ENCODE measurements around the gene ELK4. TPM values are rescaled to one million over a fixed set of nuclear protein-coding genes. Genes with fewer than 3 reads are reported as not detected.

ELK4 gene
- total RNA-seq, 1 donor from 2014 or later: 71.5 TPM

DNA sequence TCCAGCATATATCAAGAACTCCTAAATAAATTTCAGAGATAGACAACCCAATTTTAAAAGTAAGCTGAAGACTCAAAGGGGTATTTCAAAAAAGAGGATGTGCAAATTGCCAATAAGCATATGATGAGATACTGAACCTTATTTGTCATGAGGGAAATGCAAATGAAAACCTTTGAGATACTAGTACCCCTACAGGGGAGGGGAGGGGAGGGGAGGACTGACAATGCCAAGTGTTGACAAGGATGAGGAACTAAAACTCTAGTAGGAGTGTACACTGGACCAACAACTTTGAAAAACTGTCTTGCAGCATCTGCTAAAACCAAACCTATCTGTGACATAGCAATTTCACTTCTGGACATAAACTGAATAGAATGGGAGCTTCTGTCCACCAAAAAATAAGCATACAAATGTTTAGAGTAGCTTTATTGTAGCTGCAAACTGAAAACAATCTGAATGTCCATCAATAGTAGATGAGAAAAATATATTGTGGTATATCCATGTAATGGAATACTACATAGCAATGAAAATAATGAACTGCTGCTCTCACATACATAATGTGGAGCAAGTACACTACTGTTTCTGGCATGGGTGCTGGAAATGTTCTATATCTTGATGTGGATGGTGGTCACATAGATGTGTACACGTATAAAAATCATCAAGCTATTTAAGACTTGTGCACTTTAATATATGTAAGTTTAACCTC lies 70.2 kb downstream of the ELK4 start:
- H3K27ac ChIP-seq: no peak overlapping the region
- H3K9me3 ChIP-seq: no peaks in the 10 kb centered on the region
- TF ChIP-seq CTCF (IDR thresholded peaks at IDR 0.05): no peak
- no peak overlapping the region for H3K4me3 ChIP-seq
- H3K36me3 ChIP-seq: no peaks in the 10 kb centered on the region
- intact Hi-C loops (cut with DNase I): no loop called here
- H3K4me1 ChIP-seq: no peaks in the 10 kb centered on the region
- ATAC-seq (no peak), DNase-seq (no peak)
- peaks cover 8% of the 10 kb centered on the region for H3K27me3 ChIP-seq

Other genes starting within 250 kb of the ELK4 start
- 2.1 TPM for gene LEMD1, start 210.0 kb downstream of the ELK4 start, total RNA-seq
- 0.84 TPM for gene BLACAT1, start 176.0 kb downstream of the ELK4 start, total RNA-seq
- 31.6 TPM for gene CDK18, start 127.3 kb downstream of the ELK4 start, total RNA-seq
- gene SLC45A3, start 48.5 kb upstream of the ELK4 start, total RNA-seq: 8.6 TPM
- 117 TPM for gene NUCKS1, start 118.2 kb upstream of the ELK4 start, total RNA-seq
- 24.7 TPM for gene RAB29, start 143.5 kb upstream of the ELK4 start, total RNA-seq
- gene SLC41A1, start 181.2 kb upstream of the ELK4 start, total RNA-seq: 35.8 TPM
- gene PM20D1, start 218.1 kb upstream of the ELK4 start, total RNA-seq: 0.72 TPM